Keratinocyte (primary cell): ENCODE data around the gene HPCAL1.

Experiments
- EZH2 ChIP-seq: IDR thresholded peaks from one replicate; pipeline ENCODE4 v1.6.1; 2012; ENCODE audit warnings: inconsistent platforms, mild to moderate bottlenecking, low read length, moderate library complexity
- TF ChIP-seq, protein P1 (sequence below), 3 experiments: IDR thresholded peaks in 1 of 3; conservative IDR thresholded peaks in 1 of 3; optimal IDR thresholded peaks in 1 of 3; 2 replicates in 2 of 3; 3 replicates in 1 of 3; pipeline versions ENCODE3 to v1.5.1; 2011; ENCODE audit warnings: low read length in 3 of 3, mild to moderate bottlenecking in 3 of 3, moderate library complexity in 2 of 3, control low read depth in 1 of 3, inconsistent platforms in 1 of 3; ENCODE audit not compliant: insufficient read depth in 2 of 3; ENCODE audit errors: extremely low read depth in 1 of 3

DNA sequence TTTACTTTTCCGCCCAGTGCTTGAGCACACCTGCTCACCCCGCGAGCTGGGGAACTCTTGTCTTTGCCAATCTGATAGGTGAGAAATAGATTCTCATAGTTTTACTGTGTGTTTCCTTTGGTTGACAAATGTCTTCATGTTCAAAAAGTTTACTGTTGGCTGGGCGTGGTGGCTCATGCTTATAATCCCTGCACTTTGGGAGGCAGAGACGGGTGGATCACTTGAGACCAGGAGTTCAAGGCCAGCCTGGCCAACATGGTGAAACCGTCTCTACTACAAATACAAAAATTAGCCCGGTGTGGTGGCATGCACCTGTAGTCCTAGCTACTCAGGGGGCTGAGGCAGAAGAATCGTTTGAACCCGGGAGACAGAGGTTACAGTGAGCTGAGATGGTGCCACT is 135.1 kb downstream of the HPCAL1 start:
- TF ChIP-seq, protein P1, sequence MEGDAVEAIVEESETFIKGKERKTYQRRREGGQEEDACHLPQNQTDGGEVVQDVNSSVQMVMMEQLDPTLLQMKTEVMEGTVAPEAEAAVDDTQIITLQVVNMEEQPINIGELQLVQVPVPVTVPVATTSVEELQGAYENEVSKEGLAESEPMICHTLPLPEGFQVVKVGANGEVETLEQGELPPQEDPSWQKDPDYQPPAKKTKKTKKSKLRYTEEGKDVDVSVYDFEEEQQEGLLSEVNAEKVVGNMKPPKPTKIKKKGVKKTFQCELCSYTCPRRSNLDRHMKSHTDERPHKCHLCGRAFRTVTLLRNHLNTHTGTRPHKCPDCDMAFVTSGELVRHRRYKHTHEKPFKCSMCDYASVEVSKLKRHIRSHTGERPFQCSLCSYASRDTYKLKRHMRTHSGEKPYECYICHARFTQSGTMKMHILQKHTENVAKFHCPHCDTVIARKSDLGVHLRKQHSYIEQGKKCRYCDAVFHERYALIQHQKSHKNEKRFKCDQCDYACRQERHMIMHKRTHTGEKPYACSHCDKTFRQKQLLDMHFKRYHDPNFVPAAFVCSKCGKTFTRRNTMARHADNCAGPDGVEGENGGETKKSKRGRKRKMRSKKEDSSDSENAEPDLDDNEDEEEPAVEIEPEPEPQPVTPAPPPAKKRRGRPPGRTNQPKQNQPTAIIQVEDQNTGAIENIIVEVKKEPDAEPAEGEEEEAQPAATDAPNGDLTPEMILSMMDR (optimal IDR thresholded peaks at IDR 0.05 in 1 of 3, IDR thresholded peaks at IDR 0.05 in 1 of 3, conservative IDR thresholded peaks at IDR 0.05 in 1 of 3; ENCODE audit: extremely low read depth in 1 of 3, insufficient read depth in 2 of 3, low read length in 3 of 3): no peak
- no peak for TF ChIP-seq EZH2
